HT-29 (cell line): ENCODE results near the gene TNRC6C. TPM values are rescaled to one million over a fixed set of nuclear protein-coding genes. Genes with fewer than 3 reads are reported as not detected.

Source experiments
- DNase-seq: peaks from one replicate; pipeline ENCODE4 v3.0.0-alpha.2; 2015; ENCODE audit warnings: low spot score
- small RNA-seq: library from RNA; depleted of rRNA; stranded (forward); fragments of <200 nt; gene quantifications from one replicate; pipeline ENCODE3, GENCODE V24; 2014
- total RNA-seq: library from RNA; depleted of rRNA; stranded (reverse); fragments of >200 nt; shearing (Covaris generic); gene quantifications from 2 replicates; pipeline ENCODE4 v1.2.3, GENCODE V29; 2014; rRNA removed

The TNRC6C gene
- total RNA-seq, 1 experiment from 2014 or later, result 7.2 TPM

- no peak for DNase-seq
These were observed 196.7 kb downstream of the TNRC6C start for GRCh38 chr17:78154903-78155811.

Small RNA genes within 50 kb of the gene (small RNA-seq; reads per million reads assigned to genes)
- 0.29 reads per million for gene RNU1-80P
- not detected for gene RNU6-625P

Other genes with a start within 250 kb of the TNRC6C start
- gene TMC6, start 170.1 kb downstream of the TNRC6C start, total RNA-seq, result 236 and 238 TPM in 2 replicates
- 4.1 and 7.2 TPM in 2 replicates for gene TMC8, start 172.1 kb downstream of the TNRC6C start, total RNA-seq
- gene C17orf99, start 187.7 kb downstream of the TNRC6C start, total RNA-seq, result 0.20 TPM in 1 of 2 replicates, not detected in the other
- gene SYNGR2, start 209.9 kb downstream of the TNRC6C start, total RNA-seq, result 225 and 231 TPM in 2 replicates
- 379 and 400 TPM in 2 replicates for gene TK1, start 228.3 kb downstream of the TNRC6C start, total RNA-seq
- 36.6 and 45.1 TPM in 2 replicates for gene AFMID, start 228.7 kb downstream of the TNRC6C start, total RNA-seq